ENCODE results near the gene SEC14L3.

DNA sequence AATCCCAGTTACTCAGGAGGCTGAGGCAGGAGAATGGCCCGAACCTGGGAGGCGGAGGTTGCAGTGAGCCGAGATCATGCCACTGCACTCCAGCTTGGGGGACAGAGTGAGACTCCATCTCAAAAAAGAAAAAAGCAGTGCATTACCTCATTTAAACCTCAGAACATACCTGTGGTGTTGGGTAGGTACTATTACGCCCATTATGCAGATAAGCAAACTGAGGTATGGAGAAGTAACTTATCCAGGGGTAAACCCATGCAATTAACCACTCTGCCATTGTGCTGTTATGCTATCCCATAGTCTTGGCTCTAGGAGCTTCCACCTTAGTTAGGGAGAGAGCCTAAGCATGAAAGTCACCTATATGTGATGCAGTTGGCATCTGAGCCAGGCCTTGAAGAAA, 2.3 kb upstream of the SEC14L3 start:
- TF ChIP-seq, protein P1, sequence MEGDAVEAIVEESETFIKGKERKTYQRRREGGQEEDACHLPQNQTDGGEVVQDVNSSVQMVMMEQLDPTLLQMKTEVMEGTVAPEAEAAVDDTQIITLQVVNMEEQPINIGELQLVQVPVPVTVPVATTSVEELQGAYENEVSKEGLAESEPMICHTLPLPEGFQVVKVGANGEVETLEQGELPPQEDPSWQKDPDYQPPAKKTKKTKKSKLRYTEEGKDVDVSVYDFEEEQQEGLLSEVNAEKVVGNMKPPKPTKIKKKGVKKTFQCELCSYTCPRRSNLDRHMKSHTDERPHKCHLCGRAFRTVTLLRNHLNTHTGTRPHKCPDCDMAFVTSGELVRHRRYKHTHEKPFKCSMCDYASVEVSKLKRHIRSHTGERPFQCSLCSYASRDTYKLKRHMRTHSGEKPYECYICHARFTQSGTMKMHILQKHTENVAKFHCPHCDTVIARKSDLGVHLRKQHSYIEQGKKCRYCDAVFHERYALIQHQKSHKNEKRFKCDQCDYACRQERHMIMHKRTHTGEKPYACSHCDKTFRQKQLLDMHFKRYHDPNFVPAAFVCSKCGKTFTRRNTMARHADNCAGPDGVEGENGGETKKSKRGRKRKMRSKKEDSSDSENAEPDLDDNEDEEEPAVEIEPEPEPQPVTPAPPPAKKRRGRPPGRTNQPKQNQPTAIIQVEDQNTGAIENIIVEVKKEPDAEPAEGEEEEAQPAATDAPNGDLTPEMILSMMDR (IDR thresholded peaks at IDR 0.05; ENCODE audit: low read depth, low read length): no peak
- TF ChIP-seq POLR2A (IDR thresholded peaks at IDR 0.05; ENCODE audit: extremely low read depth, insufficient read length): no peak
